HEK293 (cell line): Measurements from ENCODE around the gene CCR9.

Experiments
- MYNN ChIP-seq: fragments of 450-650 bp; formaldehyde crosslinking; IDR thresholded peaks from 2 replicates; pipeline ENCODE4 v1.5.1; 2016; ENCODE audit warnings: missing biosample characterization, missing genetic modification characterization, borderline replicate concordance
- ZBTB8A ChIP-seq: fragments of 450-650 bp; formaldehyde crosslinking; IDR thresholded peaks from 2 replicates; pipeline ENCODE4 v1.5.1; 2016; ENCODE audit warnings: missing biosample characterization, missing genetic modification characterization
- ZNF138 ChIP-seq: fragments of 450-650 bp; formaldehyde crosslinking; IDR thresholded peaks from 2 replicates; pipeline ENCODE4 v1.5.1; 2016; ENCODE audit warnings: missing biosample characterization, missing genetic modification characterization, borderline replicate concordance
- ZNF510 ChIP-seq: fragments of 450-650 bp; formaldehyde crosslinking; IDR thresholded peaks from 2 replicates; pipeline ENCODE4 v1.5.1; 2018; ENCODE audit warnings: mild to moderate bottlenecking, missing genetic modification characterization, missing biosample characterization; ENCODE audit not compliant: insufficient replicate concordance
- TF ChIP-seq, protein P1 (sequence below): fragments of 450-650 bp; formaldehyde crosslinking; IDR thresholded peaks from 2 replicates; pipeline ENCODE4 v1.5.1; 2016; ENCODE audit warnings: missing biosample characterization, missing genetic modification characterization

GRCh38 chr3:45942051-45942825, 55.9 kb downstream of the CCR9 start:
- no peak for TF ChIP-seq ZNF510 (tag by site-specific recombination)
- TF ChIP-seq, protein P1, sequence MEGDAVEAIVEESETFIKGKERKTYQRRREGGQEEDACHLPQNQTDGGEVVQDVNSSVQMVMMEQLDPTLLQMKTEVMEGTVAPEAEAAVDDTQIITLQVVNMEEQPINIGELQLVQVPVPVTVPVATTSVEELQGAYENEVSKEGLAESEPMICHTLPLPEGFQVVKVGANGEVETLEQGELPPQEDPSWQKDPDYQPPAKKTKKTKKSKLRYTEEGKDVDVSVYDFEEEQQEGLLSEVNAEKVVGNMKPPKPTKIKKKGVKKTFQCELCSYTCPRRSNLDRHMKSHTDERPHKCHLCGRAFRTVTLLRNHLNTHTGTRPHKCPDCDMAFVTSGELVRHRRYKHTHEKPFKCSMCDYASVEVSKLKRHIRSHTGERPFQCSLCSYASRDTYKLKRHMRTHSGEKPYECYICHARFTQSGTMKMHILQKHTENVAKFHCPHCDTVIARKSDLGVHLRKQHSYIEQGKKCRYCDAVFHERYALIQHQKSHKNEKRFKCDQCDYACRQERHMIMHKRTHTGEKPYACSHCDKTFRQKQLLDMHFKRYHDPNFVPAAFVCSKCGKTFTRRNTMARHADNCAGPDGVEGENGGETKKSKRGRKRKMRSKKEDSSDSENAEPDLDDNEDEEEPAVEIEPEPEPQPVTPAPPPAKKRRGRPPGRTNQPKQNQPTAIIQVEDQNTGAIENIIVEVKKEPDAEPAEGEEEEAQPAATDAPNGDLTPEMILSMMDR (tag by site-specific recombination): no peak
- TF ChIP-seq ZBTB8A (tag by site-specific recombination): no peak
- no peak for TF ChIP-seq MYNN (tag by site-specific recombination)
- TF ChIP-seq ZNF138 (tag by site-specific recombination): no peak
